HepG2 (cell line): ENCODE data around the gene U2AF1L4. TPM values are rescaled to one million over a fixed set of nuclear protein-coding genes. Genes with fewer than 3 reads are reported as not detected.
A peak's percentile ranks its signal among the peaks of the same experiment; 100 is the strongest.

Source experiments
- ATF6 ChIP-seq: sonication (generic); formaldehyde crosslinking; conservative IDR thresholded peaks from 2 replicates; pipeline ENCODE4 v1.4.0; 2020; ENCODE audit warnings: missing genetic modification reagents
- KMT2B ChIP-seq: IDR thresholded peaks from 2 replicates; pipeline ENCODE4 v1.6.1; 2016; ENCODE audit warnings: missing genetic modification reagents, missing compliant biosample characterization
- RFX3 ChIP-seq: IDR thresholded peaks from 2 replicates; pipeline ENCODE4 v1.6.1; 2016; ENCODE audit warnings: missing biosample characterization, missing genetic modification reagents
- SIN3A ChIP-seq: IDR thresholded peaks from 2 replicates; pipeline ENCODE4 v1.6.1; 2011; ENCODE audit warnings: low read depth, mild to moderate bottlenecking, control low read depth, low read length, borderline replicate concordance
- SNAI1 ChIP-seq: sonication (generic); formaldehyde crosslinking; IDR thresholded peaks from 2 replicates; pipeline ENCODE4 v1.5.0; 2020; ENCODE audit warnings: mild to moderate bottlenecking, missing genetic modification reagents, borderline replicate concordance
- THAP11 ChIP-seq: IDR thresholded peaks from 2 replicates; pipeline ENCODE4 v1.6.1; 2016; ENCODE audit warnings: missing biosample characterization, missing genetic modification reagents
- TP53 ChIP-seq: sonication (generic); formaldehyde crosslinking; conservative IDR thresholded peaks from 2 replicates; pipeline ENCODE4 v1.4.0; 2020; ENCODE audit warnings: missing genetic modification reagents
- ZNF205 ChIP-seq: IDR thresholded peaks from 2 replicates; pipeline ENCODE4 v1.6.1; 2018; ENCODE audit warnings: missing biosample characterization, missing genetic modification reagents
- ZNF230 ChIP-seq: sonication (generic); formaldehyde crosslinking; IDR thresholded peaks from 2 replicates; pipeline ENCODE4 v1.4.0; 2020; ENCODE audit warnings: mild to moderate bottlenecking, missing genetic modification reagents
- ZNF263 ChIP-seq: sonication (generic); formaldehyde crosslinking; IDR thresholded peaks from 2 replicates; pipeline ENCODE4 v1.4.0; 2020; ENCODE audit warnings: missing genetic modification reagents
- ZNF564 ChIP-seq: sonication (generic); formaldehyde crosslinking; IDR thresholded peaks from 2 replicates; pipeline ENCODE4 v1.8.1; 2023; ENCODE audit warnings: mild to moderate bottlenecking, missing genetic modification reagents
- polyA plus RNA-seq, 8 experiments: library from polyadenylated mRNA; depleted of rRNA in 3 of 8; stranded (reverse) in 7 of 8; unstranded in 1 of 8; fragments of >200 nt; fragmentation: Illumina TruSeq in 4 of 8; extraction: Trizol in 4 of 8; gene quantifications; 2 replicates each; pipeline versions ENCODE4 v1.2.1 to v1.2.3, GENCODE V29; 2011 to 2016; ENCODE audit warnings: low read depth in 4 of 8, missing spikeins in 1 of 8, mixed read lengths in 1 of 8; ENCODE audit not compliant: insufficient read depth in 1 of 8
- total RNA-seq, 5 experiments: library from RNA; depleted of rRNA; stranded (reverse); fragments of >200 nt; fragmentation: Illumina TruSeq; extraction: Trizol; gene quantifications; 2 replicates each; pipeline ENCODE4 v1.2.3, GENCODE V29; 2016; ENCODE audit warnings: low read depth in 1 of 5
- TF ChIP-seq, protein P1 (sequence below), 2 experiments: fragments of 450-650 bp in 1 of 2; sonication (generic) in 1 of 2; formaldehyde crosslinking in 1 of 2; IDR thresholded peaks; 2 replicates each; pipeline versions ENCODE4 v1.6.1 to v1.8.0; 2016 to 2022; ENCODE audit warnings: antibody characterized with exemption in 1 of 2, mild to moderate bottlenecking in 1 of 2, missing genetic modification reagents in 1 of 2
- TF ChIP-seq, protein P2 (sequence below): sonication (generic); formaldehyde crosslinking; IDR thresholded peaks from 2 replicates; pipeline ENCODE4 v1.5.1; 2020; ENCODE audit warnings: mild to moderate bottlenecking, missing genetic modification reagents, moderate library complexity

Gene U2AF1L4
- total and polyA plus RNA-seq, 2 of the 13 experiments (the other 11 are each of a cell fraction or from before 2014, with no cell fraction given), result 7.9 to 15.4 TPM

- TF ChIP-seq, protein P1, sequence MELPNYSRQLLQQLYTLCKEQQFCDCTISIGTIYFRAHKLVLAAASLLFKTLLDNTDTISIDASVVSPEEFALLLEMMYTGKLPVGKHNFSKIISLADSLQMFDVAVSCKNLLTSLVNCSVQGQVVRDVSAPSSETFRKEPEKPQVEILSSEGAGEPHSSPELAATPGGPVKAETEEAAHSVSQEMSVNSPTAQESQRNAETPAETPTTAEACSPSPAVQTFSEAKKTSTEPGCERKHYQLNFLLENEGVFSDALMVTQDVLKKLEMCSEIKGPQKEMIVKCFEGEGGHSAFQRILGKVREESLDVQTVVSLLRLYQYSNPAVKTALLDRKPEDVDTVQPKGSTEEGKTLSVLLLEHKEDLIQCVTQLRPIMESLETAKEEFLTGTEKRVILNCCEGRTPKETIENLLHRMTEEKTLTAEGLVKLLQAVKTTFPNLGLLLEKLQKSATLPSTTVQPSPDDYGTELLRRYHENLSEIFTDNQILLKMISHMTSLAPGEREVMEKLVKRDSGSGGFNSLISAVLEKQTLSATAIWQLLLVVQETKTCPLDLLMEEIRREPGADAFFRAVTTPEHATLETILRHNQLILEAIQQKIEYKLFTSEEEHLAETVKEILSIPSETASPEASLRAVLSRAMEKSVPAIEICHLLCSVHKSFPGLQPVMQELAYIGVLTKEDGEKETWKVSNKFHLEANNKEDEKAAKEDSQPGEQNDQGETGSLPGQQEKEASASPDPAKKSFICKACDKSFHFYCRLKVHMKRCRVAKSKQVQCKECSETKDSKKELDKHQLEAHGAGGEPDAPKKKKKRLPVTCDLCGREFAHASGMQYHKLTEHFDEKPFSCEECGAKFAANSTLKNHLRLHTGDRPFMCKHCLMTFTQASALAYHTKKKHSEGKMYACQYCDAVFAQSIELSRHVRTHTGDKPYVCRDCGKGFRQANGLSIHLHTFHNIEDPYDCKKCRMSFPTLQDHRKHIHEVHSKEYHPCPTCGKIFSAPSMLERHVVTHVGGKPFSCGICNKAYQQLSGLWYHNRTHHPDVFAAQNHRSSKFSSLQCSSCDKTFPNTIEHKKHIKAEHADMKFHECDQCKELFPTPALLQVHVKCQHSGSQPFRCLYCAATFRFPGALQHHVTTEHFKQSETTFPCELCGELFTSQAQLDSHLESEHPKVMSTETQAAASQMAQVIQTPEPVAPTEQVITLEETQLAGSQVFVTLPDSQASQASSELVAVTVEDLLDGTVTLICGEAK (IDR thresholded peaks at IDR 0.05), result no peak
- TF ChIP-seq, protein P1 (CRISPR knock-in tag; IDR thresholded peaks at IDR 0.05), result no peak; the same call in 1 of the 2 replicates
- TF ChIP-seq ZNF263 (CRISPR knock-in tag) (no peak; the same call in 1 of the 2 replicates), ZNF564 (CRISPR knock-in tag) (no peak), ATF6 (CRISPR knock-in tag) (no peak), THAP11 (CRISPR knock-in tag) (peak; percentile 85), RFX3 (CRISPR knock-in tag) (no peak), KMT2B (CRISPR knock-in tag) (no peak), ZNF205 (CRISPR knock-in tag) (no peak; the same call in none of the 2 replicates), SIN3A (peak; percentile 88; the same call in 1 of the 2 replicates), ZNF230 (peak; percentile 60; the same call in 1 of the 2 replicates), SNAI1 (CRISPR knock-in tag) (0 out of 2 replicates have a peak, but pooled peaks have one; percentile 64), TP53 (CRISPR knock-in tag) (no peak)
- TF ChIP-seq, protein P2, sequence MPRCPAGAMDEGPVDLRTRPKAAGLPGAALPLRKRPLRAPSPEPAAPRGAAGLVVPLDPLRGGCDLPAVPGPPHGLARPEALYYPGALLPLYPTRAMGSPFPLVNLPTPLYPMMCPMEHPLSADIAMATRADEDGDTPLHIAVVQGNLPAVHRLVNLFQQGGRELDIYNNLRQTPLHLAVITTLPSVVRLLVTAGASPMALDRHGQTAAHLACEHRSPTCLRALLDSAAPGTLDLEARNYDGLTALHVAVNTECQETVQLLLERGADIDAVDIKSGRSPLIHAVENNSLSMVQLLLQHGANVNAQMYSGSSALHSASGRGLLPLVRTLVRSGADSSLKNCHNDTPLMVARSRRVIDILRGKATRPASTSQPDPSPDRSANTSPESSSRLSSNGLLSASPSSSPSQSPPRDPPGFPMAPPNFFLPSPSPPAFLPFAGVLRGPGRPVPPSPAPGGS (CRISPR knock-in tag), result no peak
These were observed 4.6 kb downstream of the U2AF1L4 start (continued) for GRCh38 chr19:35740423-35741202.
